HG03139 (cell line): ENCODE results near the gene NEK11.
"Not testable (repeated sequence)": the region's sequence is repeated elsewhere in the genome, so short reads cannot be mapped to it uniquely, and the experiment has no call there.

Experiments used
- ATAC-seq: cut with Tn5 transposase; IDR thresholded peaks from one replicate; pipeline ENCODE4 v1.9.1; 2021; ENCODE audit not compliant: unreplicated experiment

NEK11 gene

GRCh38 chr3:131285456-131285855 is 258.8 kb downstream of the NEK11 start:
- ATAC-seq = no peak

- ATAC-seq = no peak
These were observed 273.2 kb downstream of the NEK11 start for GRCh38 chr3:131299836-131300235.

DNA sequence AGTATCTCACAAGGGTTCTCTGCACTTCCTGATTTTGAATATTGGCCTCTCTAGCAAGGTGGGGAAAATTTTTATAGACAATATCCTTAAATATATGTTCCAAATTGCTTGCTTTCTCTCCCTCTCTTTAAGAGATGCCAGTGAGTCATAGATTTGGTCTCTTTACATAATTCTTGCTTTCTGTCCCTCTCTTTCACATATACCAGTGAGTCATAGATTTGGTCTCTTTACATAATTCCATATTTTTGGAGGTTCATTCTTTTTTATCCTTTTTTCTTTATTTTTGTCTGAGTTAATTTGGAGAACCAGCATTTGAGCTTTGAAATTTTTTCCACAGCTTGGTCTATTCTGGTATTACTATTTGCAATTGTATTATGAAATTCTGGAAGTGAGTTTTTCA is 277.2 kb downstream of the NEK11 start:
- ATAC-seq = no peak

DNA sequence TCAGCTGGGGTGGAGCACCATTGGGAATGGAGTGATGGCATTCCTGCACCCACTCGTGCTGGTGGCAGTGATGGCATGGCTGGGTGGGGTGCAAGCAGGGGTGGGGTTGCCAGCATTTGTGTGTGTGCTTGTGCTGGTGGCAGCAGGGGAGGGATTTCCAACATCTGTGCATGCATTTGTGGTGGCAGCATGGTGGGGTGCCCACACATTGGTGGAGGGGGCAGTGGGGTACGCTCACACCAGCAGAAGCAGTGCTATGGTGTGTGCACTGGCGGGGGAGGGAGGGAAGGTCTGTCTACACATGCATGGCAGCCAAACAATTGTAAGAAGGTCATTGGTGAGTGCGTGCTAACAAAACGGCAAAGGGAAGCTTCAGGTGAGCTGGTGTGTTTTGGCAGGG is 278.2 kb downstream of the NEK11 start:
- ATAC-seq = no peak

DNA sequence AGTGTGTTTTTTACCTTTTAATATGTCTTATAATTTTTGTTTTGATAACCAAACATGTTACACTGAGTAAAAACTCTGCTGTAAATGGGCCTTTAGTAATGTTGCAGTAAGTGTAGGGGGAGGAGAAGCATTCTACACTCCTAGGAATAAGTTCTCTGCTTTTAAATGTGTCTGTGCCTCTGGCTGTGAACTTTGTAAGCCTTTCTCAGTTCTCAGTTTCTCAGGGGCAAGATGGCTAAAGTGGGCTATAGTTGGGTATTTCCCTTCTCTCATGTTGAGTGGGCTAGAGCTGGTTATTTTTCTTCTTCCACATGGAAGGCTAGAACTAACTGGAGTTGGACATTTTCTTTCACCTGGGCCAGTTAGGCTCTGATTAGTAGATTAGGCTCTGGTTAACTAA is 279.6 kb downstream of the NEK11 start:
- no peak for ATAC-seq

- no peak for ATAC-seq
These were observed 287.6 kb downstream of the NEK11 start for GRCh38 chr3:131314318-131314717.

- no peak for ATAC-seq
These were observed 288.5 kb downstream of the NEK11 start for GRCh38 chr3:131315162-131315561.

GRCh38 chr3:131317667-131318066 is 291.0 kb downstream of the NEK11 start:
- no peak for ATAC-seq

DNA sequence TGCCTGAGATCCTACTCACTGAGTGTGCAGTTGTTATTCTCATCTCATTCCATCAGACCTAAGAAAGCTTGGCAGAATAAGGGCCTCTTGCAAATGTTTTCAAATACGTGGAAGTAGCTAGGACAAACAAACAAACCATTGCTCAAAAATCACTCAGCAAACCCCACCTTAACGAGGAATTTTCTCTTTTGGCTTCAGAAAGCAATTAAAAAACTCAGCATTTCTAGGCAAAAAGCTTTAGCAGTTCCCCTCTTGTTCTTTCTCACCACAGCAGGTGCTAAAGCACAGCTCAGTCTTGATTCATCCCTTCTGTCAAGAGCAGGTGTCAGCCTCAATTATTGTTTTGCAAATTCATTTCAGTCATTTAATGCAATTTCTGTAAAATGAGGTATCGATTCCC is 296.3 kb downstream of the NEK11 start:
- no peak for ATAC-seq

DNA sequence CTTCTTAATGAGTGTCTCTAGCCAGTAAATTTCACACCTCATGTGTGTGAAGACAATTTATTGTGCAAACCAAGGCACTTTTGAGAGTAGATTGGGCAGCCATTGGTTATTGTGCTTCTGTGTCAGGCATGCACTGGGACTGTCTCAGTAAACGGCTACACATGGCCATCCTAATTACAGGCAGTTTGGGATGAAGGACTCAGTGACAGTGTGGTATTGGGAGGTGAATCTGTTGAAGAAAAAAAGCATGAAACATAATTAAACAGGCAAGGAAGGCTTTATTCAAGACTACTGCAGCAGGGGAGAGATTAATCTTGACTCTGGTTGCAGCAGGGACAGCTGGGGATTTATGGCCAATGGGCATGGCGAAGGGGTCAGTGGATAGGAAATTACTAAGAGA is 297.1 kb downstream of the NEK11 start:
- ATAC-seq = no peak

- no peak for ATAC-seq
These were observed 298.2 kb downstream of the NEK11 start for GRCh38 chr3:131324923-131325322.

DNA sequence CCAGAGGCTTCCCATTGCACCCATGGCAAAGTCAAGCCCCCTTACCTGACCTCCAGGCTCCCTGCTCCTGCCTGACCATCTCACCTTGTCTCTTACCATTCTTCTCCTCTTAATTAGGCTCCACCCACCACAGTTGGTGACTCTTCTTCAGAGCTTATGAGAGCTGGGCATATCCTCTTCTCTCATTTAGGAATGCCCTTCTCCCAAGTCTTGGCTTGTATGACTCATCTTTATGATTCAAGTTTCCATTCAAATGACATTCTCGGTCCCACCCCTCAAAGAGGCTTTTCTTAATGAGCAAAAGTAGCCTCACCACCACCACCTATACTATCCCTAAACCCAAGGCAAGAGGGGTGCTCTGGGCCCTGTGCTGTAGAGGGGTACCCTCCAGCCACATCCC is 299.6 kb downstream of the NEK11 start:
- ATAC-seq = no peak

- no peak for ATAC-seq
These were observed 302.0 kb downstream of the NEK11 start for GRCh38 chr3:131328721-131329120.

- no peak for ATAC-seq
These were observed 303.1 kb downstream of the NEK11 start for GRCh38 chr3:131329774-131330173.

DNA sequence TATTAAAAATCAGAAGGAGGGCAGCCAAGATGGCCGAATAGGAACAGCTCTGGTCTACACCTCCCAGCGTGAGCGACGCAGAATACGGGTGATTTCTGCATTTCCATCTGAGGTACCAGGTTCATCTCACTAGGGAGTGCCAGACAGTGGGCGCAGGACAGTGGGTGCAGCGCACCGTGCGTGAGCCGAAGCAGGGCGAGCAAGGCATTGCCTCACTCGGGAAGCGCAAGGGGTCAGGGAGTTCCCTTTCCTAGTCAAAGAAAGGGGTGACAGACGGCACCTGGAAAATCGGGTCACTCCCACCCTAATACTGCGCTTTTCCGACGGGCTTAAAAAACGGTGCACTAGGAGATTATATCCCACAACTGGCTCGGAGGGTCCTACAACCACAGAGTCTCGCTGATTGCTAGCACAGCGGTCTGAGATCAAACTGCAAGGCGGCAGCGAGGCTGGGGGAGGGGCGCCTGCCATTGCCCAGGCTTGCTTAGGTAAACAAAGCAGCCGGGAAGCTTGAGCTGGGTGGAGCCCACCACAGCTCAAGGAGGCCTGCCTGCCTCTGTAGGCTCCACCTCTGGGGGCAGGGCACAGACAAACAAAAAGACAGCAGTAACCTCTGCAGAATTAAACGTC is 304.9 kb downstream of the NEK11 start:
- not testable (repeated sequence) for ATAC-seq

GRCh38 chr3:131338948-131339640 is 312.4 kb downstream of the NEK11 start:
- no peak for ATAC-seq

GRCh38 chr3:131341761-131342160 is 315.1 kb downstream of the NEK11 start:
- no peak for ATAC-seq

- no peak for ATAC-seq
These were observed 322.2 kb downstream of the NEK11 start for GRCh38 chr3:131348911-131349310.

DNA sequence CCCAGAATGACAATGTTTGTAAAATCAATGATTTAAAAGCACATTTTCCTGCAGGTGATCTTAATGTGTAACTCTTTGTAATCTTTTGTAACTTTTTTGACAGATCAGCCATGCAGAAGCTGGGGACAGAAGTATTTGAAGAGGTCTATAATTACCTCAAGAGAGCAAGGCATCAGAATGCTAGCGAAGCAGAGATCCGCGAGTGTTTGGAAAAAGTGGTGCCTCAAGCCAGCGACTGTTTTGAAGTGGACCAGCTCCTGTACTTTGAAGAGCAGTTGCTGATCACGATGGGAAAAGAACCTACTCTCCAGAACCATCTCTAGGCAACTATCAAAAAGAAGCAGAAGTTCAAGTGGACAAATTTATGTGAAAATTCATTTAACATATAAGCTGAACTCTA is 322.8 kb downstream of the NEK11 start:
- no peak for ATAC-seq

DNA sequence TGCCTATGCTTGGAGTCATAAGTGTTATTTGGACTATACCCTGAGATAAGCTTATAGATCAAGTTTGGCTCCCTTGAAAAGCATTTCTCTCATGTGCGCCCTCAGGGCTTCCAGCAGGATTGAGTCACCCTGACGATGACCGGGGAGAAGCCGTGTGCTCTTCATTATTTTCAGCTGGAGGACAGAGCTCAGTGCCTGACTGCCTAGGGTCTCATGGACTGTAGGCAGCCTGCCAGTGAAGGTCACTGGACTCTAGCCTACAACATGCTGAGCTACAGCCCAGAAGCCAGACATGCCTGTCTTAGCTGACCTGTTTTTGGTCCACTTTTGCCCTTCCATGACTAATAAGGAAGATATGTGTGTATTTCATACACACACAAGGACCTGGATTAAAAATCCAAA is 323.3 kb downstream of the NEK11 start:
- no peak for ATAC-seq

DNA sequence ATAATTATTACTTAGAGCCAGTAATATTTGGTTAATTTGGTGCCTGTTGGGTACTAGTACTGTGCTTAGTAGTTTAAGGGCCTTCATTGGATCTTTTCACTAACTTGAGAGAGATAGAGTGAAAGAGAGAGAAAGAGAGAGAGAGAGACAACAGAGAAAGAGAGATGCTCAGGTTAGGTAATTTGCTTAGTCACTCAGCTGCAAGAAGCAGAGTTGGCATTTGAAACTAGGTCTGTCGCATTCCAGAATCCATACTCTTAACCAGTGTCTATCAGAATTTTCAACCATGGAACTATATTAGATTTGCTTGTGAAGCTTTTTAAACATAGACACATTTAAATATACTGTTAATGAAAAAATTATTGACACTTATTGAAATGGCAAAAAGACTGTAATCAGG is 323.8 kb downstream of the NEK11 start:
- ATAC-seq = no peak

DNA sequence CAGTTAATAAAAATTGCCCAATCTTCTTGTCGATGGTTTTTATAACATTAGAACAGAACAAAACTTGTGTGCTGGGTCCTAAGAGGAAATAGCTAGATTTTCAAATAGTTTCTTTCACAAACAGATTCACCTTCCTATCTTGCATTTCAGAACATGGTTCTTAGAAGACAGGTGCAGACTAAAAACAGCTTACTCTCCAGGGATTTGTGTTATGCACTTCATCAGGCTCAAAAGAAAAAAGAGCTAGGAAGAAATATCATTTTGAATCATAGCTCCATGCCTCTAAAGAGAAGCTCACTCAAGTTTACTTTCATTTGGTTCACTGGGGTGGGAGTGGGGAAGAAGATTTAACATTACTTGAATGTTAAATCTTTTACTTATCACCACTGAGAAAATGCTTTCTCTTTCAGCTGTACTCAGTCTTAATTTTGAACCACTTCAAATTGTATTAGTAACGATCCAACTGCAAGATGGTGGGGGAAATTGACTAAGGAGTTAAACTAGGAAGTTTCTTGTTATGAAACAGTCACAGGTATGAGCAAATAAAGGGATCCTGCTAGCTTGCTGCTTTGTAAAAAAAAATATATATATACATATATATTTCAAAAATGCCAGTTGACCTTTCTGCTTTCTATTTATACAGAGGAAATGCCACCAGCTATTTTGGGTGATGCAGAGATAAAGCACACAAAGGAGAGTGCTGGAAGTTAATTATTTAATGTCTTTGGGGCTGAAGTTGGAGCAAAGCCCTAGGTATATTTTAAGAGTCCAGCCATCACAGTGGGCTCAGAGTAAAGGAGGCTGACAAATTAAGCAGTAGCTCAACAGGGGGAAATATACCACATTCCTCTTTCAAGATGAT is 326.6 kb downstream of the NEK11 start:
- no peak for ATAC-seq
